ENCODE measurements around the gene GORASP1. TPM values are rescaled to one million over a fixed set of nuclear protein-coding genes. Genes with fewer than 3 reads are reported as not detected.

Gene GORASP1
- total RNA-seq, 4 donors from 2014 or later, result 34.3 to 81.9 (median 38.5) TPM

- in situ Hi-C loops (cut with MboI; ENCODE audit: low sequenced_read_pairs in 4 of 4), result no loop called here
- Histone ChIP-seq H3K27ac (no peak overlapping the region), H3K4me1 (no peaks in the 10 kb centered on the region), H3K36me3 (no peaks in the 10 kb centered on the region), H3K9me3 (no peaks in the 10 kb centered on the region), H3K4me3 (no peak overlapping the region), H3K27me3 (no peaks in the 10 kb centered on the region)
- intact Hi-C loops (cut with DNase I; ENCODE audit: low total_unique reads), result no loop called here
- ATAC-seq, result no peak
- TF ChIP-seq CTCF (IDR thresholded peaks at IDR 0.05 in 4 of 5, conservative IDR thresholded peaks at IDR 0.05 in 1 of 5) (no peak), POLR2A (IDR thresholded peaks at IDR 0.05) (no peak)
- no peak for DNase-seq
Measured at GRCh38 chr3:39132096-39133092, 25.0 kb upstream of the GORASP1 start.

GRCh38 chr3:39130693-39131265, 23.4 kb upstream of the GORASP1 start:
- intact Hi-C loops (cut with DNase I; ENCODE audit: low total_unique reads), result no loop called here
- H3K4me1 ChIP-seq, result no peaks in the 10 kb centered on the region
- H3K27ac ChIP-seq, result no peak overlapping the region
- ATAC-seq, result no peak
- H3K4me3 ChIP-seq, result no peak overlapping the region
- H3K36me3 ChIP-seq, result no peaks in the 10 kb centered on the region
- TF ChIP-seq CTCF (IDR thresholded peaks at IDR 0.05 in 4 of 5, conservative IDR thresholded peaks at IDR 0.05 in 1 of 5) (no peak), POLR2A (IDR thresholded peaks at IDR 0.05) (no peak)
- no peak for DNase-seq
- no peaks in the 10 kb centered on the region for H3K9me3 ChIP-seq
- no peaks in the 10 kb centered on the region for H3K27me3 ChIP-seq
- in situ Hi-C loops (cut with MboI; ENCODE audit: low sequenced_read_pairs in 4 of 4), result no loop called here

- Histone ChIP-seq H3K9me3 (no peaks in the 10 kb centered on the region), H3K4me3 (no peak overlapping the region), H3K27ac (no peak overlapping the region), H3K36me3 (no peaks in the 10 kb centered on the region), H3K27me3 (no peaks in the 10 kb centered on the region), H3K4me1 (no peaks in the 10 kb centered on the region)
- intact Hi-C loops (cut with DNase I; ENCODE audit: low total_unique reads) (no loop called here), in situ Hi-C loops (cut with MboI; ENCODE audit: low sequenced_read_pairs in 4 of 4) (no loop called here)
- no peak for DNase-seq
- TF ChIP-seq CTCF (IDR thresholded peaks at IDR 0.05 in 4 of 5, conservative IDR thresholded peaks at IDR 0.05 in 1 of 5) (no peak), POLR2A (IDR thresholded peaks at IDR 0.05) (no peak)
- ATAC-seq, result no peak
Measured at GRCh38 chr3:39130026-39130425, 22.6 kb upstream of the GORASP1 start.

DNA sequence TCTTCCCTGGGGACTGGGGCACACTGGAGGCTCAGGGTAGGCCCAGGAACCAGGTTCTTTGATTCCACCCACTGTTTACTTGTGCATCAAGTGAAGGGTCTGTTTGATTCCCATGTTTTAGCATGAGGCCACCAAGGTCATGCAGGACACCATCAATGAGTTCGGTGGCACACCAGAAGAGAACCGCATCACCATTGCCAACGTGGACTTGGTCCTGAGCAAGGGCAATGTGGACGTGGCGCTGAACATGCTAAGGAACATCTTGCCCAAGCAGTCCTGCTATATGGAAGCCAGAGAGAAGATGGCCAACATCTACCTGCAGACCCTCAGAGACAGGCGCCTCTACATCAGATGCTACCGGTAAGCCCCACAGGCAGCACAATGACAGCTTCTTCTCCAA, 21.5 kb upstream of the GORASP1 start:
- no peaks in the 10 kb centered on the region for H3K4me1 ChIP-seq
- intact Hi-C loops (cut with DNase I; ENCODE audit: low total_unique reads) (loop anchor here (5.0 kb wide), 1 partner anchor 78 kb away; no protein-coding TSS in a partner anchor), in situ Hi-C loops (cut with MboI; ENCODE audit: low sequenced_read_pairs in 4 of 4) (loop anchor here (5.0 to 10.0 kb wide), 4 partner anchors 146 to 163 kb away; partner anchors contain the start of gene CX3CR1 (in 1 of the 4))
- no peaks in the 10 kb centered on the region for H3K36me3 ChIP-seq
- no peak for TF ChIP-seq POLR2A (IDR thresholded peaks at IDR 0.05)
- no peak for TF ChIP-seq CTCF (IDR thresholded peaks at IDR 0.05 in 4 of 5, conservative IDR thresholded peaks at IDR 0.05 in 1 of 5)
- ATAC-seq (no peak), DNase-seq (no peak)
- no peaks in the 10 kb centered on the region for H3K9me3 ChIP-seq
- no peaks in the 10 kb centered on the region for H3K27me3 ChIP-seq
- H3K4me3 ChIP-seq, result no peak overlapping the region
- H3K27ac ChIP-seq, result no peak overlapping the region

Data from gastrocnemius medialis (tissue), 4 donors.